ENCODE results near the gene BMP8A.
"Not testable (repeated sequence)": the region's sequence is repeated elsewhere in the genome, so short reads cannot be mapped to it uniquely, and the experiment has no call there.

BMP8A gene

GRCh38 chr1:39522221-39522620 is 30.8 kb downstream of the BMP8A start:
- H3K27ac Mint-ChIP-seq; H3K36me3 Mint-ChIP-seq (ENCODE audit: low read depth); H3K27me3 Mint-ChIP-seq (ENCODE audit: low read depth); H3K4me1 Mint-ChIP-seq (ENCODE audit: low read depth); H3K4me3 Mint-ChIP-seq; DNase-seq (ENCODE audit: low spot score); H3K9me3 Mint-ChIP-seq: not testable (repeated sequence)

- H3K9me3 Mint-ChIP-seq: no peaks in the 10 kb centered on the region
- peaks cover 7% of the 10 kb centered on the region for H3K4me1 Mint-ChIP-seq (ENCODE audit: low read depth)
- peaks cover 2% of the 10 kb centered on the region for H3K36me3 Mint-ChIP-seq (ENCODE audit: low read depth)
- no peak overlapping the region for H3K4me3 Mint-ChIP-seq
- DNase-seq (ENCODE audit: low spot score): no peak
- no peak overlapping the region for H3K27ac Mint-ChIP-seq
- H3K27me3 Mint-ChIP-seq (ENCODE audit: low read depth): no peaks in the 10 kb centered on the region
These were observed 31.5 kb downstream of the BMP8A start for GRCh38 chr1:39522661-39523567.

GRCh38 chr1:39524171-39524570 is 32.7 kb downstream of the BMP8A start:
- H3K36me3 Mint-ChIP-seq (ENCODE audit: low read depth): peaks cover 4% of the 10 kb centered on the region
- peak overlapping the region; percentile 28 for H3K27ac Mint-ChIP-seq
- no peak for DNase-seq (ENCODE audit: low spot score)
- no peaks in the 10 kb centered on the region for H3K9me3 Mint-ChIP-seq
- H3K4me3 Mint-ChIP-seq: no peak overlapping the region
- H3K27me3 Mint-ChIP-seq (ENCODE audit: low read depth): no peaks in the 10 kb centered on the region
- peaks cover 7% of the 10 kb centered on the region for H3K4me1 Mint-ChIP-seq (ENCODE audit: low read depth)

GRCh38 chr1:39524591-39525365 is 33.3 kb downstream of the BMP8A start:
- H3K4me3 Mint-ChIP-seq: no peak overlapping the region

GRCh38 chr1:39525366-39526165 is 34.1 kb downstream of the BMP8A start:
- DNase-seq (ENCODE audit: low spot score): peak; percentile 46

More at GRCh38 chr1:39524591-39525365, 33.3 kb downstream of the BMP8A start:
- Mint-ChIP-seq H3K9me3 (no peaks in the 10 kb centered on the region), H3K27me3 (ENCODE audit: low read depth) (no peaks in the 10 kb centered on the region), H3K36me3 (ENCODE audit: low read depth) (peaks cover 4% of the 10 kb centered on the region), H3K4me1 (ENCODE audit: low read depth) (peaks cover 7% of the 10 kb centered on the region), H3K27ac (peak overlapping the region; percentile 42)
- DNase-seq (ENCODE audit: low spot score): no peak

GRCh38 chr1:39526466-39527189 is 35.2 kb downstream of the BMP8A start:
- Mint-ChIP-seq H3K36me3 (ENCODE audit: low read depth) (peaks cover 4% of the 10 kb centered on the region), H3K4me1 (ENCODE audit: low read depth) (peaks cover 7% of the 10 kb centered on the region), H3K4me3 (no peak overlapping the region), H3K27me3 (ENCODE audit: low read depth) (no peaks in the 10 kb centered on the region), H3K27ac (no peak overlapping the region), H3K9me3 (no peaks in the 10 kb centered on the region)
- DNase-seq (ENCODE audit: low spot score): no peak

More at GRCh38 chr1:39525366-39526165, 34.1 kb downstream of the BMP8A start:
- Mint-ChIP-seq H3K9me3 (no peaks in the 10 kb centered on the region), H3K27ac (peak overlapping the region; percentile 57), H3K36me3 (ENCODE audit: low read depth) (peaks cover 4% of the 10 kb centered on the region), H3K4me3 (no peak overlapping the region), H3K27me3 (ENCODE audit: low read depth) (no peaks in the 10 kb centered on the region), H3K4me1 (ENCODE audit: low read depth) (peaks cover 7% of the 10 kb centered on the region)

GRCh38 chr1:39527190-39527579 is 35.7 kb downstream of the BMP8A start:
- not testable (repeated sequence) for H3K4me3 Mint-ChIP-seq; H3K4me1 Mint-ChIP-seq (ENCODE audit: low read depth); H3K27me3 Mint-ChIP-seq (ENCODE audit: low read depth); H3K36me3 Mint-ChIP-seq (ENCODE audit: low read depth); H3K27ac Mint-ChIP-seq; H3K9me3 Mint-ChIP-seq; DNase-seq (ENCODE audit: low spot score)

GRCh38 chr1:39528082-39528481 is 36.6 kb downstream of the BMP8A start:
- Mint-ChIP-seq H3K27ac (no peak overlapping the region), H3K4me1 (ENCODE audit: low read depth) (peaks cover 7% of the 10 kb centered on the region), H3K36me3 (ENCODE audit: low read depth) (peaks cover 4% of the 10 kb centered on the region), H3K4me3 (no peak overlapping the region), H3K27me3 (ENCODE audit: low read depth) (no peaks in the 10 kb centered on the region), H3K9me3 (no peaks in the 10 kb centered on the region)
- DNase-seq (ENCODE audit: low spot score): no peak

- no peak overlapping the region for H3K27ac Mint-ChIP-seq
- no peaks in the 10 kb centered on the region for H3K27me3 Mint-ChIP-seq (ENCODE audit: low read depth)
- no peak overlapping the region for H3K4me3 Mint-ChIP-seq
- no peak for DNase-seq (ENCODE audit: low spot score)
- H3K36me3 Mint-ChIP-seq (ENCODE audit: low read depth): peaks cover 4% of the 10 kb centered on the region
- H3K4me1 Mint-ChIP-seq (ENCODE audit: low read depth): peaks cover 7% of the 10 kb centered on the region
- no peaks in the 10 kb centered on the region for H3K9me3 Mint-ChIP-seq
These were observed 38.6 kb downstream of the BMP8A start for GRCh38 chr1:39529901-39530535.

- H3K36me3 Mint-ChIP-seq (ENCODE audit: low read depth): peaks cover 6% of the 10 kb centered on the region
- H3K27ac Mint-ChIP-seq: no peak overlapping the region
- no peaks in the 10 kb centered on the region for H3K4me1 Mint-ChIP-seq (ENCODE audit: low read depth)
- H3K27me3 Mint-ChIP-seq (ENCODE audit: low read depth): no peaks in the 10 kb centered on the region
- DNase-seq (ENCODE audit: low spot score): no peak
- no peaks in the 10 kb centered on the region for H3K9me3 Mint-ChIP-seq
- H3K4me3 Mint-ChIP-seq: no peak overlapping the region
These were observed 40.1 kb downstream of the BMP8A start for GRCh38 chr1:39531526-39531925.

- H3K9me3 Mint-ChIP-seq: no peaks in the 10 kb centered on the region
- DNase-seq (ENCODE audit: low spot score): no peak
- H3K27ac Mint-ChIP-seq: no peak overlapping the region
- no peaks in the 10 kb centered on the region for H3K4me1 Mint-ChIP-seq (ENCODE audit: low read depth)
- H3K4me3 Mint-ChIP-seq: no peak overlapping the region
- H3K27me3 Mint-ChIP-seq (ENCODE audit: low read depth): no peaks in the 10 kb centered on the region
- H3K36me3 Mint-ChIP-seq (ENCODE audit: low read depth): peaks cover 2% of the 10 kb centered on the region
These were observed 42.0 kb downstream of the BMP8A start for GRCh38 chr1:39533442-39533841.

- Mint-ChIP-seq H3K4me1 (ENCODE audit: low read depth) (no peaks in the 10 kb centered on the region), H3K4me3 (no peak overlapping the region), H3K27me3 (ENCODE audit: low read depth) (no peaks in the 10 kb centered on the region), H3K9me3 (no peaks in the 10 kb centered on the region), H3K36me3 (ENCODE audit: low read depth) (peaks cover 3% of the 10 kb centered on the region), H3K27ac (no peak overlapping the region)
- no peak for DNase-seq (ENCODE audit: low spot score)
These were observed 47.3 kb downstream of the BMP8A start for GRCh38 chr1:39538531-39539251.

Measured in T-helper 2 cell treated with Interferon-gamma antibody and Interleukin-4, amounts not matched to agents 5 μg/mL and 100 μg/mL, for 36 hours (primary cell).